Chondrocyte (in vitro differentiated cells): ENCODE measurements around the gene TESK2. TPM values are rescaled to one million over a fixed set of nuclear protein-coding genes. Genes with fewer than 3 reads are reported as not detected.

Experiments used
- DNase-seq: peaks from one replicate; pipeline ENCODE4 v3.0.0; 2021; ENCODE audit warnings: mixed read lengths, low spot score
- H3K27ac Mint-ChIP-seq: one replicate; pipeline ENCODE4 v1.8.0; 2021; ENCODE audit warnings: mild to moderate bottlenecking, moderate library complexity, mixed read lengths; ENCODE audit not compliant: unreplicated experiment
- H3K27me3 Mint-ChIP-seq: 2 replicates; pipeline ENCODE4 v1.8.0; 2021; ENCODE audit warnings: low read depth, mixed read lengths
- H3K36me3 Mint-ChIP-seq: 2 replicates; pipeline ENCODE4 v1.8.0; 2021; ENCODE audit warnings: low read depth, mixed read lengths
- H3K4me1 Mint-ChIP-seq: 2 replicates; pipeline ENCODE4 v1.8.0; 2021; ENCODE audit warnings: low read depth, mild to moderate bottlenecking, mixed read lengths
- H3K4me3 Mint-ChIP-seq: one replicate; pipeline ENCODE4 v1.8.0; 2021; ENCODE audit warnings: mild to moderate bottlenecking, moderate library complexity, mixed read lengths; ENCODE audit not compliant: unreplicated experiment
- H3K9me3 Mint-ChIP-seq: 2 replicates; pipeline ENCODE4 v1.8.0; 2021; ENCODE audit warnings: low read depth, mixed read lengths
- total RNA-seq: library from RNA; stranded (reverse); gene quantifications from 3 replicates; pipeline ENCODE4 v1.2.1, GENCODE V29; 2021
- TF ChIP-seq, protein P1 (sequence below): fragments of 200-600 bp; sonication (generic); IDR thresholded peaks from 2 replicates; pipeline ENCODE4 v1.5.0; 2021; ENCODE audit warnings: antibody characterized with exemption, mild to moderate bottlenecking, moderate library complexity

The TESK2 gene
- total RNA-seq, 1 donor from 2014 or later = 1.6 TPM

DNA sequence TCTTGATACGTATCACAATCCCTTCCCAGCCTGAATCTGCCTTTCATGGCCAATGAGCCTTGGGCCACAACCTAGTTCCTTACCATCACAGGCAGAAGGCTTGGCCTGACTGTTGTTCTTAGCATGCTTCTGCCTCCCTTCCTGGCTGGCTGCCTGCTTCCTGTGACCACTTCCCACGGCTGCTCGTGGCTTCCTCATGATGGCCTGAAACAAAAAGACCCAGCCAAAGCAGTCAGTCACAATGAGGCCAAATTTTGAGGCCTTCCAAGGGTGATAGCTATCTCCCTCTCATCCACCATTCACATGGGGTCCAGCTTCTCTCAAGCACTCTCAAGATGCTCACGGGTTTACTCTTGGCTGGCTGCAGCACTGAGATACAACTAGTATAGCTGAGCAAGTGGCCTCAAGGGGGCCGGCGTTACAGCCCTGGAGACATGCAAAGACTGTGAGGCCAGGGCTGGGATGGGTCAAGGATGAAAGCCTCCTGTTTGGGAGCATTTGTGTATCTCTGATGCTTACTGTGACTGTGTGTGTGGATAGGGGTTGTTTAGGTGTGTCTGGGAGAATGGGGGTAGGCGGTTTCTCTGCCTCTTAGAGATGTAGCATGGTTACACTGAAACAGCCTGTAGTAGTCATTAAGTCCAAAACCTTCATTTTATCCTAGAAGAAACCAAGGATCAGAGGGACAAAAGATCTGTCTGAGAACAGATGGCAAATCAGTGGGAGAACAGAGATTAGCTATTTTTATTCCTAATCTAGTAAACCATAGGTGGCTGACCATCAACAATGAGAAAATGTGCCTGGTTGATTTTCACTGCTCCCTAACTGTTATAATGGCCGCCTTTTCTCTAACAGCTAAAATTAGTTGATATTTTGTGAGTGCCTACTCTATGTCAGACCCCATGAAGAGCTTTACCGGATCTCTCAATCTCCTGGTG is 156.4 kb downstream of the TESK2 start:
- DNase-seq = no peak
- H3K4me3 Mint-ChIP-seq = no peak overlapping the region

DNA sequence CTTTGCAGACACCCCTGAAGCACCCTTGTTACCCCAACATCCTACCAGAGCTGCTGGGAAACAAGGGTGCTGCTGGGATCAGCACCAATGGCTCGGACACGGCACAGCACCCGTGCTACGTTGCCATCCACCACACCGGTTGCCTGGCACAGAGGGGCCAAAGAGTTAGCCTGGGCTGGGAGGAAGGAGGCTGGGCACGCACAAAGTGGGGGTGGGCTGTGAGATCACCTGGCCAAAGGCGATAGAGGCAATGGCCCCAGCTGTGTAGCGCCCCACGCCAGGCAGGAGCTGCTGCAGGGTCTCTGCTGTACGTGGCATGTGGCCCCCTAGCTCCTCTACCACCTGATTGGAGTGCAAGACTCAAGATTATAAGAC is 158.6 kb downstream of the TESK2 start:
- peaks cover 7% of the 10 kb centered on the region for H3K36me3 Mint-ChIP-seq

More for the DNA sequence above, 156.4 kb downstream of the TESK2 start:
- H3K4me1 Mint-ChIP-seq = peaks cover 7% of the 10 kb centered on the region
- no peaks in the 10 kb centered on the region for H3K27me3 Mint-ChIP-seq
- peaks cover 6% of the 10 kb centered on the region for H3K36me3 Mint-ChIP-seq
- no peak overlapping the region for H3K27ac Mint-ChIP-seq
- no peaks in the 10 kb centered on the region for H3K9me3 Mint-ChIP-seq
- TF ChIP-seq, protein P1, sequence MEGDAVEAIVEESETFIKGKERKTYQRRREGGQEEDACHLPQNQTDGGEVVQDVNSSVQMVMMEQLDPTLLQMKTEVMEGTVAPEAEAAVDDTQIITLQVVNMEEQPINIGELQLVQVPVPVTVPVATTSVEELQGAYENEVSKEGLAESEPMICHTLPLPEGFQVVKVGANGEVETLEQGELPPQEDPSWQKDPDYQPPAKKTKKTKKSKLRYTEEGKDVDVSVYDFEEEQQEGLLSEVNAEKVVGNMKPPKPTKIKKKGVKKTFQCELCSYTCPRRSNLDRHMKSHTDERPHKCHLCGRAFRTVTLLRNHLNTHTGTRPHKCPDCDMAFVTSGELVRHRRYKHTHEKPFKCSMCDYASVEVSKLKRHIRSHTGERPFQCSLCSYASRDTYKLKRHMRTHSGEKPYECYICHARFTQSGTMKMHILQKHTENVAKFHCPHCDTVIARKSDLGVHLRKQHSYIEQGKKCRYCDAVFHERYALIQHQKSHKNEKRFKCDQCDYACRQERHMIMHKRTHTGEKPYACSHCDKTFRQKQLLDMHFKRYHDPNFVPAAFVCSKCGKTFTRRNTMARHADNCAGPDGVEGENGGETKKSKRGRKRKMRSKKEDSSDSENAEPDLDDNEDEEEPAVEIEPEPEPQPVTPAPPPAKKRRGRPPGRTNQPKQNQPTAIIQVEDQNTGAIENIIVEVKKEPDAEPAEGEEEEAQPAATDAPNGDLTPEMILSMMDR = no peak

DNA sequence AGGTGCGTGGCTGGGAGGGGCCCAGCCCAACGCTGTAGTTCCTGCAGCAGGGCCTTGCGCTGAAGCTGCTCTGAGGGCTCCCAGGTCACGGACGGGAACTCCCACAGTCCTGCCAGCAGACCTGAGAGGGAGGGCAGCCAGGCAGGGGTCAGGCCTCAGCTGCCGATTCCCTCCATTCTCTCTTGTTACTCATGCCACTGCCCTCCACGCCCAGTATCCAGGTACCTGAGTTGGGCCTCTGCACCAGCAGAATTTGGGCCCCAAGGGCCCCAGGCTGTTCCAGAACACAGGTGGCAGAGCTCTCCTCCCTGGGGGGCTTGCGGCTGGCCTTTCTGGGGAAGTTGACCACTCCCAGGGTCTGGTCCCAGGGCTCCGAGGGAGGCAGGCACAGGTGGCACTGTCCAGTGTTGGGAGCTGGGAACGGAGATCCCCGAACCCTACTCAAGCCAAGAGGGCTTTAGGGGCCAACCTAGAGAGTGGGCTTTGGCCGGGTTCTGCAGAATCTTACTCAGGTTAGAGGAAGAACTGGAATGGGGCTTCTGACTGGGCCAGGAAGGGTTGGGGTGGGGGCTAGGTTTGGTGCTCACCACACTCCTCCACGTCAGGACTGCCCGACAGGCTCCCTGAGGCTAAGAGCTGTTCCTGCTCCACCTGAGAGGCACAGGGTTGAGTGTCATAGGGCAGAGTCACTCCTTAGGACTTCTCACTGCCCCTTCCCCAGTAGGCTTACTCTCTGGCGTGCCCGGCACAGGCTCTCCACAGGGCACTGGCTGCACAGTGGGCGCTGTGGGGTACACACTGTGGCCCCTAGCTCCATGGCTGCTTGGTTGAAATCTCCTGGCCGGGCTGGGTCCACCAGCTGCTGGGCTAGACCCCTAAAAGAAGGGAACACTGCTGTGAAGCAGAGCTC is 159.3 kb downstream of the TESK2 start:
- H3K4me3 Mint-ChIP-seq = no peak overlapping the region
- H3K4me1 Mint-ChIP-seq = peaks cover 2% of the 10 kb centered on the region
- H3K27ac Mint-ChIP-seq = no peak overlapping the region
- H3K36me3 Mint-ChIP-seq = peaks cover 7% of the 10 kb centered on the region
- H3K27me3 Mint-ChIP-seq = no peaks in the 10 kb centered on the region
- H3K9me3 Mint-ChIP-seq = no peaks in the 10 kb centered on the region
- TF ChIP-seq, protein P1 = no peak
- no peak for DNase-seq

More for the DNA sequence above, 158.6 kb downstream of the TESK2 start:
- no peaks in the 10 kb centered on the region for H3K9me3 Mint-ChIP-seq
- no peak overlapping the region for H3K27ac Mint-ChIP-seq
- TF ChIP-seq, protein P1 = no peak
- no peaks in the 10 kb centered on the region for H3K27me3 Mint-ChIP-seq
- no peak overlapping the region for H3K4me3 Mint-ChIP-seq
- no peak for DNase-seq
- no peaks in the 10 kb centered on the region for H3K4me1 Mint-ChIP-seq

DNA sequence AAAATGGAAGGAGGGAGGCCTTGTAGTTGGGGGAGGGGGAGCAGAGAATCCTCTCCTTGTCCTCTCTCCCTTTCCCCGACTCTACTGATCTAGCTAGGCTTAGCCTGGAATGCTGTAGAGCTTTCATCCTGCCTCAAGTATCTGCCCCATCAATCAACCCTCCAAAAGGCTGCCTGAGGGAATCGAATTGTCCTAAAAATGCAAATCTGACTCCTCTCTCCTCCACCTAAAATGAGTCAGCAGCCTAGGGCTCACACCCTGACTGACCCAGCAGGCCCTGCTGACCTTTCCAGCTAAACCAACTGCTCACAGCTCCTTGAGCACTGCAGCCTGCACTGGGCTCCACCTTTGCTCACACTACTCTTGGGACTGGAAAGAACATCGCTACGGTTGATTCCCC is 161.5 kb downstream of the TESK2 start:
- Mint-ChIP-seq H3K36me3 (peaks cover 7% of the 10 kb centered on the region), H3K27me3 (no peaks in the 10 kb centered on the region), H3K9me3 (no peaks in the 10 kb centered on the region), H3K27ac (no peak overlapping the region), H3K4me3 (no peak overlapping the region), H3K4me1 (peaks cover 6% of the 10 kb centered on the region)
- TF ChIP-seq, protein P1 = no peak
- no peak for DNase-seq

DNA sequence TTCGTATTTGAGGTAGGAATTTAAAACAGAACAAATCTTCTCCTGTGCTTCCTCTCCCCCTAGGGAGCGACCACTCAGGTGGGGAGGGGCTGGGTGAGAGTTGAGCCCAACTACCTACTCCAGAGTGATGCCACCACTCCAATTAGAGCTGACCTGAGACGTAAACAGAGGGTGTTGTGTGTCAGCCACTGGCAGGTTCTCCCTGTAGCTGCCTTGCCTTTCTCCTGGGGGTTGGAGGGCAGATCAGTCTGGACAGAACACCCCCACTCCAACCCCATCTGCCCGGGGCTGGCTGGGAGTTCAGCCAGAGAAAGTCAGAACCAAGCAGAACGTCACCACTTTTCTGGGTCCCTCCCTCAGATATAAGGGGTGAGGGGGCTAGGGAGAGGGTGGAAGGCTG is 162.3 kb downstream of the TESK2 start:
- peaks cover 6% of the 10 kb centered on the region for H3K4me1 Mint-ChIP-seq
- H3K27ac Mint-ChIP-seq = no peak overlapping the region
- peaks cover 7% of the 10 kb centered on the region for H3K36me3 Mint-ChIP-seq
- DNase-seq = no peak
- H3K9me3 Mint-ChIP-seq = no peaks in the 10 kb centered on the region
- no peak overlapping the region for H3K4me3 Mint-ChIP-seq
- TF ChIP-seq, protein P1 = no peak
- H3K27me3 Mint-ChIP-seq = no peaks in the 10 kb centered on the region
